CD1c-positive myeloid dendritic cell (primary cell): ENCODE measurements around the gene ZNF516.
"Not testable (repeated sequence)": the region's sequence is repeated elsewhere in the genome, so short reads cannot be mapped to it uniquely, and the experiment has no call there.

Experiments used
- DNase-seq: peaks from one replicate; pipeline ENCODE4 v3.0.0-alpha.2; 2016; ENCODE audit errors: extremely low spot score

The ZNF516 gene

DNA sequence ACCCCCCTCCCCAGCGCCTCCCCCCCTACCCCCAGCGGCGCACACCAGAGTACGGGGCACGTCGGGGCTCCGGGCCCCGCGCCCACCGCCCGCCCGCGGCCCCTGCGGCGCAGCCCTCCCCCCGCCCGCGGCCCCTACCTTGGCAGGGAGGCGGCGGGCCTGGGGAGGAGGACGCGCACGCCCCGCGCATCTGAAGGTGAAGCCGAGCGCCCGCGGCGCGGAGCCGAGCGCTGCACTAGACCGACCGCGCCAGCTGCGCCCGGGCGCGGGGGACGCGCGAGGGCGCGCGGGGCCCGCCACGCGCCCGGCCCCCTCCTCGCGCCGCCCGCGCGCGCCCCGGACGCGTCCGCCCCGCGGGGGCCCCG, at the start of gene ZNF516:
TSS of gene ZNF516 (minus strand) at position 237 of the 365 bp plus-strand sequence. CDS start 52,188 bp downstream, outside the sequence.
- DNase-seq: peak; percentile 56

- no peak for DNase-seq
Observed at GRCh38 chr18:76538846-76539245, 43.8 kb upstream of the ZNF516 start.

DNA sequence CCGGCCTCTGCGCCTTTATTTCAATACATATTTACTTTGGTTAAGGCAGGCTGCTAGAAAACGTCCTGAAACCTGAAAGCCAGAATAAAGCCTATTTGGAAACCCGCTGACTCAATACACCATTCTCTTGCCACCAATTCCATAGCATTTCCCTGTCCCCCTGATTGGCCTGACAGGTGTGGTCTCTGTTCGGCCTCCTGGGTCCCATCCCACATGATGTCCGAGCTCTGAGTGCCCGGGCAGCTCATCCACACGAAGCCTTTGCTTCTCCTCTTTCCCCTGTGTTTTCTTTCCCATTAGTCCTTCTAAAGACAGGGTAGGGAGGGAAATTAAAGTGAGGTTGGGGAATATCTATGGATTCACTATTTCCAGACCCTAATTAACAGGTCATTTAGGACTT, 42.6 kb upstream of the ZNF516 start:
- DNase-seq: no peak

DNA sequence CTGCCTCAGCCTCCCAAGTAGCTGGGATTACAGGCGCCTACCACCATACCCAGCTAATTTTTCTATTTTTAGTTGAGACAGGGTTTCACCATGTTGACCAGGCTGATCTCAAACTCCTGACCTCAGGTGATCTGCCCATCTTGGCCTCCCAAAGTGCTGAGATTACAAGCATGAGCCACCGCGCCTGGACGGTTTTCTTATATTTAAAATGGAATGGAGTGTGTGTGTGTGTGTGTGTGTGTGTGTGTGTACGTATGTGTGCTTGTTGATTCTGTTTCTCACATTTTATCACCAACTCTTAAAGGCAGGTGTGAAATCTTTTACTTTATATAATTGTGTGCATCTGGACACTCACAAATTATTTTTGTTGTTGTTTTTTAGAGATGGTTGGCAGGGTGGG, 41.6 kb upstream of the ZNF516 start:
- not testable (repeated sequence) for DNase-seq

DNA sequence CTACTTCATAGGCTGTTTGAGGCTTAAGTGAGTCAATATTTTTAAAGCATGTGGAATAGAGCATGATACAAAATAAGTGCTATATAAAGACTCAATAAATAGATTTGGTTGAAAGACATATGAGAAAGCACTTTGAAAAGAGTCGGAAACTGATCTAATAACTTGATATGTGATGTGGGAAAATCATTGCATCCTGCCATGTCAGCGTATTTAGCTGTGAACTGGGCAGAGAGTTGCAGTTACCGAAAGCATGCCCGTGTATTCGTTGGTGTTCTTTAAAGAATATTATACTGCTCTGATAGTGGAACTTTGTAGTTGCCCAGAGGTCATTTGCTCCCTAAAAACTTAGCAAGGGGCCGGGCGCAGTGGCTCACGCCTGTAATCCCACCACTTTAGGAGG, 37.8 kb upstream of the ZNF516 start:
- no peak for DNase-seq

GRCh38 chr18:76530846-76531245, 35.8 kb upstream of the ZNF516 start:
- DNase-seq: no peak

GRCh38 chr18:76530391-76530790, 35.3 kb upstream of the ZNF516 start:
- no peak for DNase-seq

DNA sequence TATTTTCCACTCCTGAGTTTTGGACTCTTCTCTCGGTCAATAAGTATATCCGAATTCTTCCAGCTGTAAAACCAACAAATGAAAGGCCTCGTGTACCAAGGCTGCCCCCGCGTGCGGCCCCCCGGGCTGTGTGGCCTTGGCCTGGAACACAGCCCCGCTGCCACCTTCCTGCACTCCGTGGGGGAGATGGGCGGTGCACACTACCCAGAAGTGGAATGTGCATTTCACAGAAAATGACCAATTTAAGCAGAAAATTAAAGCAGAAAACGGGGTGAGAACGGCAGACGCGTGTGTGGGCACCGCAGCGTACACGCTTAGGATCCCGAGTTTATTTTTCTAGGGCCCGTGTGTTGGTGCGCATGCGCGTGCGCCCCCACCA, 34.4 kb upstream of the ZNF516 start:
- DNase-seq: no peak

DNA sequence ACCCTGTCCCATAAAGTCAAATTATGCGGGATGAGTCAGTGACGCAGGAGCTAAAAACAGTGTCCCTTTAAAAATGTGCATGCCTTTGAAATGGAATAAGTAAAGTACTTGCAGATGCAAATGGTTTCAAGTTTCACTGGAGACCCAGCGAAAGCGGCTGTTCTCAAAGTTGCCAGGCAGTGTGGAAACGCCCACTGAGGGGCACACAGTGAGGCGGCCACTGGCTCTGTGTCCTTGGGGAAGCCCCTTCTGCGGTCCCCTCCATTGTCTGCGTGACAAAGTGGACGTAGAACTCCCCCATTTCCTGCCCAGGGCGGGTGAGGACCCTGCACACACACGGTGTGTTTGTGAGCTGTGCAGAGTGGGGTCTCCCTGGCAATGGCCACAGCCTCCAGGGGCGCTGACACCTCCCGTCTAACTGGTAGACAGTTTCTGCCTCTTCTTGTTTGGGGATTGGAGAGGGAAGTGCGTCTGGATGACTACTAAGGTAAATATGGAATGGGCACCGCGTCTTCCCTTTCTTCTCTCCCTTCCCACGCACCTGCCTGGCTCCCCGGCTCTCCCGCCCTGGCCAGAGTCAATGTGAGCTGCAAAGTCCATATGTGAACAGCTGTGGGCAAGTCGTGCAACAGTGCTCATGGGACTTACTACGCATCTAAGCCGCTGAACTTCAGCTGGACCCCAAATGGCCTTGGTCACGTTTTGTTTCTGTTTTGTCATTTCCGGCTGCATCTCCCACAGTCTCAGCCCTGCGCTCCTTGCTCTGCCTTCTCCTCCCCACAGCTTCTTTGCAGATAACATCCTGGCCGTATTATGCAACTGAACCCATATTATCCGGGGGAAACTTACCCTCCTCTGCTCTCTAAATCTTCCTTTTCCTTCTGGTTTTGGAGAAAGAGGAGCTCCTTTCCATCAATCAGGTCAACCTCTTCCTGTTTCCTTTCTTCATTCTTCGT, 33.7 kb upstream of the ZNF516 start:
- peak; percentile 55 for DNase-seq

GRCh38 chr18:76525911-76526310, 30.9 kb upstream of the ZNF516 start:
- DNase-seq: no peak

- peak; percentile 36 for DNase-seq
Observed at GRCh38 chr18:76524900-76525698, 30.1 kb upstream of the ZNF516 start.

DNA sequence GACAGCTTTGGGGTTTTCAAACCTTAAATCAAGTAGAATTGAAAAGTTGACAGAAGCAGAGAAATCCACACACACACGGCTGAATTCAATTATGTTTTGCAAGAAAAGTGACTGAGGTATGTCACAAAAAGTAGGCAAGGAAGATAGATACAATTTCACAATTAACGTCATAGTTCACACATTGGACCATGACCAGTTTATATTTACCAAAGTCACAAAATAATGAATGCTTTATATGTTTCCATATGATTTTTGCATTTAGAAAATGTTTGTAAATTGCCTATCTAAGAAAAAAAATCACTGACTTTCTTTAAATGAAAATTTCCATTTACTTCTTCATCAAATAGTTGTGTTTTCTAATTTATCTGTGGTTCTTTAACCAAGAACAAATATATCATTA, 29.4 kb upstream of the ZNF516 start:
- no peak for DNase-seq

- no peak for DNase-seq
Observed at GRCh38 chr18:76522551-76522950, 27.5 kb upstream of the ZNF516 start.

DNA sequence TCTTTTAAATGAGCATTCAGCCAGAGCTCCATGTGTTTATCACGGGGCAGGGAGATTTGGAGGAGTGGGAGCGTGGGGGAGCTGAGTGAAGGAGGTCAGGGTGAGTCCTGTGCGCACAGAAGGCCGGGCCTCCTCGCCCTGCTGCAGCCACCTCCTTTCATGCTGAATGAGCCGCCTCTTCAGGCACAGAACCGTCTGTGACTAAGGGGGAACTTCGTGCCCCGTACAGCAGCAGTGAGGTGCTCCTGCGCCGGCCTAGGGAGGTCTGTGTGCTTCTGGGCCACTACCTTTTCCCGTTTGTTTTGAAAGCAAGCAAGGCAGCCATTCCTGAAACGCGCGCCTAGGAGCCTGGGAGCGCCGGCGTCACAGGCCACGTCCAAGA, 27.1 kb upstream of the ZNF516 start:
- DNase-seq: no peak

- DNase-seq: no peak
Observed at GRCh38 chr18:76521417-76522121, 26.5 kb upstream of the ZNF516 start.

- no peak for DNase-seq
Observed at GRCh38 chr18:76518860-76519538, 24.0 kb upstream of the ZNF516 start.

DNA sequence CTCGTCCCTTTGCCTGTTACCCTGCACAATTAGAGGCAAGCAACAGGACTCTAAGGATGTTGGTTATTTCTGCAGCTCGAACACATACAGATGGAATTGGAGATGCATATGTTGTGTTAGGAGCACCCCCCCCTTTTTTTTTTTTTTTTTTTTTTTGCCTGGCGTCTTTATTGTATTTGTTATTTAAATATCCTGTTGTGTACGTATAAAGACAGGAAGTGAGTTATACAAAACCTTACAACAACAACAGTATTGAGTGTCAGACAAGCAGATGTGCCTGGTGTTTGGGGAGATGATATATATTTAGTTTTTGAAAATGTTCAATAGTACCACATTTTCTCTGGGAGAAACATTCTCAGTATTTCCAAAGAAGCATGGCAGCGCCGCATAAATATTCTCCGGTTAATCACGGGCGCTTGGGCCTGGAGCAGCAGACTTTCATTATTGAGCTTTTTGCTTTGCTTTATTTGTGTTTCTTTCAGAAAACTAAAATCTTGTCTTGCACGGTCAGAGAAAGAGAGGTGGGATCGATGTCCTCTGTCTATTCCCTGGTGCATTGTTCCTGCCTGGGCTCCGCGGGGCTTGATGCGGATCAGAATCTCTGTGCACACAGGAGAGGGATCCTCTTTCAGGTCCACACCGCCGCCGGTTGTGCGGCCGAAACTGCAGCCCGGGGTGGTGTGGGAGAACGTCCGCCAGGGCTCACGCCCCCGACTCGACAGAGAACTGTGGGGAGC, 23.2 kb upstream of the ZNF516 start:
- DNase-seq: peak; percentile 70

- no peak for DNase-seq
Observed at GRCh38 chr18:76515576-76515975, 20.5 kb upstream of the ZNF516 start.

- DNase-seq: no peak
Observed at GRCh38 chr18:76514573-76514972, 19.5 kb upstream of the ZNF516 start.

- peak; percentile 43 for DNase-seq
Observed at GRCh38 chr18:76507830-76508385, 12.9 kb upstream of the ZNF516 start.
